Tibial artery (tissue), 4 donors: ENCODE results near the gene DPF3.

Source experiments
- DNase-seq, 2 donors: peaks; one replicate each; pipeline ENCODE4 v3.0.0-alpha.2; 2019
- H3K27ac ChIP-seq, 2 donors: fragments of 200-600 bp; sonication (generic) in 1 of 2; 1 replicate in 1 of 2; 2 replicates in 1 of 2; pipeline ENCODE4 v1.5.1; 2018 to 2019; ENCODE audit warnings: mild to moderate bottlenecking in 1 of 2
- H3K27me3 ChIP-seq, 2 donors: fragments of 200-600 bp; sonication (generic) in 1 of 2; one replicate each; pipeline versions ENCODE4 v1.5.1 to v1.6.0; 2016 to 2019
- H3K36me3 ChIP-seq, 3 donors: fragments of 200-600 bp; sonication (generic) in 2 of 3; one replicate each; pipeline ENCODE4 v1.5.1; 2016 to 2019; ENCODE audit warnings: mild to moderate bottlenecking in 2 of 3
- H3K4me1 ChIP-seq, 4 donors: fragments of 200-600 bp; sonication (generic) in 2 of 4; 1 replicate in 3 of 4; 2 replicates in 1 of 4; pipeline ENCODE4 v1.5.1; 2016 to 2019
- H3K4me3 ChIP-seq, 2 donors: fragments of 200-600 bp; sonication (generic) in 1 of 2; 1 replicate in 1 of 2; 2 replicates in 1 of 2; pipeline ENCODE4 v1.5.1; 2018 to 2019; ENCODE audit warnings: mild to moderate bottlenecking in 2 of 2
- H3K9me3 ChIP-seq, 3 donors: fragments of 200-600 bp; sonication (generic) in 1 of 3; one replicate each; pipeline ENCODE4 v1.5.1; 2016 to 2019
- CTCF ChIP-seq, 2 experiments: fragments of 200-600 bp in 1 of 2; fragments of 450-650 bp in 1 of 2; IDR thresholded peaks; one replicate each; pipeline ENCODE4 v1.5.1; 2017 to 2019; ENCODE audit warnings: antibody characterized with exemption in 2 of 2, mild to moderate bottlenecking in 1 of 2, moderate library complexity in 1 of 2
- intact Hi-C: fragments of 100-400 bp; cut with DNase I; formaldehyde crosslinking; loops from one replicate; pipeline ENCODE4 v1.15.0; 2023; ENCODE audit warnings: low total_unique reads

Gene DPF3

GRCh38 chr14:72782817-72783216, 111.1 kb downstream of the DPF3 start:
- no peak overlapping the region for H3K27ac ChIP-seq
- no peak for TF ChIP-seq CTCF (IDR thresholded peaks at IDR 0.05)
- no peaks in the 10 kb centered on the region for H3K27me3 ChIP-seq

DNA sequence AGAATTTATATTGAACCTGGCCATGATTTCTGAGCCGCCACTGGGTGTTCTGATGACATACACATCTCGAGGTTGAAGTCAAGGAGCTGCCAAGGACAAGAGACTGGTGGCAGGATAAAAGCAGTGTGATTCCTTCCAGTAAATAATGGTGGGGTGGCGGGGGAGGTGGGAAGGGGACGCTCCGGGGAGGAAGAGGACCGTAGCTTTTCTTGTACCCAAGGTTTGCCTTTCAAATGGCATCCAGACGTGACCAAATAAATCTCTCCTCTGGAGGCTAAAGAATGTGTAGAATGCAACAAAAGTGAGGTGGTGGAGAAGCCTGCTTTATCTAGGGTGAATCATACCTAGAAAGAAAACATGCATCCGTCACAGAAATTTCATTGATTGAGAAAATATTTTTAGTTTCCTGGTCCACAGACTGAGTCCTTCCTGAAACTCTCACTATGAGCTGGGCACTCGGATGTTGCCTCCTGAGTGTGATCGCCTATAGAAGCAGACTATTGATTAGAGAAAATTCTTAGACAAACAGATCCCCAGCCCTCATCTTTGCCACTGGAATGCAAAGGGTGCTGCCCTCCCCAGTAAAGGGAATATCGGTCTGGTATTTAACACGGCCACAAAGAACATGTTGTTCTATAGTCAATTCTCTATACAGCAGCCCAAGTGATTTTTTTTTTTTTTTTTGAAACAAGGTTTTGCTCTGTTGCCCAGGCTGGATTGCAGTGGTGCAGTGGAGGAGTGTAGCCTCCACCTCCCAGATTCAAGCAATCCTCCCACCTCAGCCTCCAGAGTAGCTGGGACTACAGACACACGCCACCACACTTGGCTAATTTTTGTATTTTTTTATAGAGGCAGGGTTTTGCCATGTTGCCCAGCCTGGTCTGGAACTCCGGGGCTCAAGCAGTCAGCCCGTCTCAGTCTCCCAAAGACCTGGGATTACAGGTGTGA, 112.1 kb downstream of the DPF3 start:
- Histone ChIP-seq H3K4me3 (no peak overlapping the region), H3K4me1 (peaks cover 0 to 22% (median 7%) of the 10 kb centered on the region in 4 donors), H3K27ac (peak overlapping the region; percentile 57 to 60), H3K27me3 (no peaks in the 10 kb centered on the region), H3K9me3 (no peaks in the 10 kb centered on the region), H3K36me3 (no peaks in the 10 kb centered on the region)
- no peak for TF ChIP-seq CTCF (IDR thresholded peaks at IDR 0.05)
- no peak for DNase-seq
- intact Hi-C loops, result no loop called here

More at GRCh38 chr14:72782817-72783216, 111.1 kb downstream of the DPF3 start:
- peaks cover 0 to 22% (median 7%) of the 10 kb centered on the region in 4 donors for H3K4me1 ChIP-seq
- no peaks in the 10 kb centered on the region for H3K9me3 ChIP-seq
- H3K36me3 ChIP-seq, result no peaks in the 10 kb centered on the region
- H3K4me3 ChIP-seq, result no peak overlapping the region
- DNase-seq, result no peak
- intact Hi-C loops, result no loop called here

DNA sequence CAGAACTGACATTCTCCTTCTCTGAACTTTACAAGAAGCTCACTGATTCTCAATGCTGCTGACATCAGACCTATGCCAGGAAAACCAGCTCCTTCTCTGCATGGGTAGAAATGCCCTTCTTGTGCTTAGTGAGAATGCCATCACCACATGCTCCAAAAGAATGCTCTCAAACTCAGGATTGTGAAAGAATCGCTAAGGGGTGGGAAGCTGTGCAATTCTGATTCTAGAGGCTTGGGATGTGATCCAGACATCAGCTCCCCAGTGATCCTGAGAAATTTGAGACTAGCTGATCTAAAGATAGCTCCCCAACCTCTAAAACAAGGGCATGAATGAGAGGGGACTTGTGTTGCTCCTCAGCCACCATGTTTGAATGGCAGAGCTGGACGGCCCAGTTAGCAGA, 113.2 kb downstream of the DPF3 start:
- Histone ChIP-seq H3K4me3 (no peak overlapping the region), H3K4me1 (peaks cover 0 to 22% (median 9%) of the 10 kb centered on the region in 4 donors), H3K9me3 (no peaks in the 10 kb centered on the region), H3K27ac (peak overlapping the region; percentile 57 to 60), H3K36me3 (no peaks in the 10 kb centered on the region), H3K27me3 (no peaks in the 10 kb centered on the region)
- intact Hi-C loops, result no loop called here
- TF ChIP-seq CTCF (IDR thresholded peaks at IDR 0.05), result no peak
- no peak for DNase-seq

DNA sequence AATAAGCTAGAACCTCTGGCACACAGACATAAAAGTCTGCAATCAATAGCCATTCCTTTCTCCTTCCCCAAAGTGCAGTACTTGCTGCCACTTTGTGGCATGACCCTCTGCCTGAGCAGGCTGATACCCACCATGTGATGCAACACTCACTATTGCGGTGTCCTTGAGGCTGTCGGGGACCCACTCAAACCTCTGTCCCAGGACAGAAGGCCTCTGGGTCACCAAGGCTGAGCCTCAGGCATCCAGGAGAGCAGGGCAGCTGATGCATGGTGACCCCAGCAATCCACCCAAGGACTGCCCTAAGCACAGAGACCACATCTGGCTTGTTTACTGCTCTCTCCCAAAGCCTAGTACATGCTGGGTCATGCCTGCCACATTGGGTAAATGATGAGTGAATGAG, 114.2 kb downstream of the DPF3 start:
- no peaks in the 10 kb centered on the region for H3K27me3 ChIP-seq
- H3K4me1 ChIP-seq, result peaks cover 0 to 22% (median 9%) of the 10 kb centered on the region in 4 donors
- no peak for TF ChIP-seq CTCF (IDR thresholded peaks at IDR 0.05)
- H3K4me3 ChIP-seq, result no peak overlapping the region
- no peak overlapping the region for H3K27ac ChIP-seq
- H3K9me3 ChIP-seq, result no peaks in the 10 kb centered on the region
- no peaks in the 10 kb centered on the region for H3K36me3 ChIP-seq
- DNase-seq, result no peak
- intact Hi-C loops, result no loop called here

DNA sequence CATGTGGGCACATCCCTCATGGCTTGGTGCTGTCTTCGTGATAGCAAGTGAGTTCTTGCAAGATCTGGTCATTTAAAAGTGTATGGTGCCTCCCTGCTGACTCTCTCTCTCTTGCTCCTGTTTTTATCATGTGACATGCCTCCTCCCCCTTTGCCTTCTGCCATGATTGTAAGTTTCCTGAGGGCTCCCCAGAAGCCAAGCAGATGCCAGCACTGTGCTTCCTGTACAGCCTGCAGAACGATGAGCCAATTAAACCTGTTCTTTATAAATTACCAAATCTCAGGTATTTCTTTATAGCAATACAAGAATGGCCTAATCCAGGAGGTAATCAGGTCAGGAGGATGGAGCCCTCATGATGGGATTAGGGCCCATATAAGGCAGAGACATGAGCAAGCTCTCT, 116.3 kb downstream of the DPF3 start:
- Histone ChIP-seq H3K9me3 (no peaks in the 10 kb centered on the region), H3K27ac (no peak overlapping the region), H3K4me1 (peaks cover 0 to 22% (median 9%) of the 10 kb centered on the region in 4 donors), H3K36me3 (no peaks in the 10 kb centered on the region), H3K4me3 (no peak overlapping the region), H3K27me3 (no peaks in the 10 kb centered on the region)
- intact Hi-C loops, result no loop called here
- no peak for DNase-seq
- TF ChIP-seq CTCF (IDR thresholded peaks at IDR 0.05), result no peak
